ENCODE data around the gene ZNF619.

DNA sequence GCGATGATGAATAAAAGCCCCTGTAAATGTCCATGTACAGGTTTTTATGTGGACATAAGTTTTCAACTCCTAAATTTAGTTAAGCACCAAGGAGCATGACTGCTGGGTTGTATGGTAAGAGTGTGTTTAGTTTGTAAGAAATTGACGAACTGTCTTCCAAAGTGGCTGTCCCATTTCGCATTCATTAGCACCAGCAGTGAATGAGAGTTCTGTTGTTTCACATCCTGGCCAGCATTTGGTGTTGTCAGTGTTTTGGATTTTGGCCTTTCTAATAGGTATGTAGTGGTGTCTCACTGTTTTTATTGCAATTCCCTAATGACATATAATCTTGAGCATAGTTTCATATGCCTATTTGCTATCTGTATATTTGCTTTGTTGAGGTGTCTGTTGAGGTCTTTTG is 51.5 kb downstream of the ZNF619 start:
- TF ChIP-seq, protein P1, sequence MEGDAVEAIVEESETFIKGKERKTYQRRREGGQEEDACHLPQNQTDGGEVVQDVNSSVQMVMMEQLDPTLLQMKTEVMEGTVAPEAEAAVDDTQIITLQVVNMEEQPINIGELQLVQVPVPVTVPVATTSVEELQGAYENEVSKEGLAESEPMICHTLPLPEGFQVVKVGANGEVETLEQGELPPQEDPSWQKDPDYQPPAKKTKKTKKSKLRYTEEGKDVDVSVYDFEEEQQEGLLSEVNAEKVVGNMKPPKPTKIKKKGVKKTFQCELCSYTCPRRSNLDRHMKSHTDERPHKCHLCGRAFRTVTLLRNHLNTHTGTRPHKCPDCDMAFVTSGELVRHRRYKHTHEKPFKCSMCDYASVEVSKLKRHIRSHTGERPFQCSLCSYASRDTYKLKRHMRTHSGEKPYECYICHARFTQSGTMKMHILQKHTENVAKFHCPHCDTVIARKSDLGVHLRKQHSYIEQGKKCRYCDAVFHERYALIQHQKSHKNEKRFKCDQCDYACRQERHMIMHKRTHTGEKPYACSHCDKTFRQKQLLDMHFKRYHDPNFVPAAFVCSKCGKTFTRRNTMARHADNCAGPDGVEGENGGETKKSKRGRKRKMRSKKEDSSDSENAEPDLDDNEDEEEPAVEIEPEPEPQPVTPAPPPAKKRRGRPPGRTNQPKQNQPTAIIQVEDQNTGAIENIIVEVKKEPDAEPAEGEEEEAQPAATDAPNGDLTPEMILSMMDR (IDR thresholded peaks at IDR 0.05) = no peak
- TF ChIP-seq POLR2A (IDR thresholded peaks at IDR 0.05) = no peak

All from tibial nerve (tissue), 3 donors.